HG03025 (cell line): ENCODE results near the gene GLIS1.

Experiments used
- ATAC-seq: cut with Tn5 transposase; IDR thresholded peaks from one replicate; pipeline ENCODE4 v1.9.1; 2021; ENCODE audit warnings: mild to moderate bottlenecking, moderate library complexity; ENCODE audit not compliant: unreplicated experiment, low FRiP score

GLIS1 gene

GRCh38 chr1:53585129-53585528, 153.8 kb downstream of the GLIS1 start:
- no peak for ATAC-seq

- ATAC-seq, result no peak
Measured at GRCh38 chr1:53584777-53585107, 154.2 kb downstream of the GLIS1 start.

GRCh38 chr1:53583868-53584776, 154.8 kb downstream of the GLIS1 start:
- ATAC-seq, result no peak

- no peak for ATAC-seq
Measured at GRCh38 chr1:53583021-53583867, 155.7 kb downstream of the GLIS1 start.

- ATAC-seq, result no peak
Measured at GRCh38 chr1:53582211-53583020, 156.5 kb downstream of the GLIS1 start.

GRCh38 chr1:53581476-53581875, 157.5 kb downstream of the GLIS1 start:
- no peak for ATAC-seq

- ATAC-seq, result no peak
Measured at GRCh38 chr1:53580739-53581475, 158.1 kb downstream of the GLIS1 start.

- no peak for ATAC-seq
Measured at GRCh38 chr1:53580009-53580400, 159.0 kb downstream of the GLIS1 start.

- no peak for ATAC-seq
Measured at GRCh38 chr1:53579221-53580008, 159.5 kb downstream of the GLIS1 start.

- no peak for ATAC-seq
Measured at GRCh38 chr1:53578358-53578757, 160.6 kb downstream of the GLIS1 start.

- ATAC-seq, result no peak
Measured at GRCh38 chr1:53577761-53578100, 161.2 kb downstream of the GLIS1 start.

- ATAC-seq, result no peak
Measured at GRCh38 chr1:53576866-53577760, 161.9 kb downstream of the GLIS1 start.

- ATAC-seq, result no peak
Measured at GRCh38 chr1:53576381-53576801, 162.6 kb downstream of the GLIS1 start.

GRCh38 chr1:53575955-53576320, 163.0 kb downstream of the GLIS1 start:
- ATAC-seq, result no peak

- ATAC-seq, result no peak
Measured at GRCh38 chr1:53575141-53575954, 163.6 kb downstream of the GLIS1 start.

- ATAC-seq, result no peak
Measured at GRCh38 chr1:53574621-53575020, 164.3 kb downstream of the GLIS1 start.

GRCh38 chr1:53573931-53574330, 165.0 kb downstream of the GLIS1 start:
- ATAC-seq, result no peak

GRCh38 chr1:53573522-53573921, 165.4 kb downstream of the GLIS1 start:
- no peak for ATAC-seq
